ENCODE measurements around the gene DEXI.

DNA sequence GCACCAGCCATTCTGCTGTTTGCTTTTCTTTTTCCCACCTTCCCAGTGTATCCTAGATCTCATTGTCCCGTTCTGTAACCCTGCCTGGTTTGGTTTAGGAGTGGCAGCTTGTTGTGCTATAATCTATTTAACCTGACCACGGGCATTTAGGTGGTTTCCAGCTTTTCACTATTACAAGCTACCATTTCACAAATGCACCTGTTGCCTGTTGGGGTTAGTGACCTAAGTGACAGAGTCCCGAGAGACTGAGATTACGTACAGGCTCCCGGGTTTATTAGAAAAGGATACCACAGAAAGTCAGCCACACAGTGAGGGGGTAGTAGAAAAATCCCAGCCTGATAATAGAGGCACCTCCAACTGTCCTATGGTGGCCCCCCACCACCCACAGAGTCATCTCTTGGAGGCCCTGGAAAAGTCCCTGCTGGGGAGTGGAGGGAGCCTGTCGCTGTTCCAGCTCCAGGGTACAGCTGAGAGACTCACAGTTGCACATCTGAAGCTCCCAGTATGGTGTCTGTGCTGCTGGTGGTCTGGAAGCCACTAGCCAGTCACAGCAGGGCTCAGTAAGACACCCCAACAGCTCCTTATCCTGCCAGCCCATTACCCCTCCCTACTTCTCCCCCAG is 23.3 kb upstream of the DEXI start:
- no peak for TF ChIP-seq CTCF (IDR thresholded peaks at IDR 0.05; ENCODE audit: insufficient read depth, low read length, poor library complexity, severe bottlenecking)
- TF ChIP-seq EZH2phosphoT487 (conservative IDR thresholded peaks at IDR 0.05; ENCODE audit: low read length): no peak
